Neural cell (in vitro differentiated cells): Measurements from ENCODE around the gene MIPOL1. TPM values are rescaled to one million over a fixed set of nuclear protein-coding genes. Genes with fewer than 3 reads are reported as not detected.

Source experiments
- H2AFZ ChIP-seq: fragments of 200-600, 300-800 bp; sonication (generic), shearing (Covaris generic); 2 replicates; pipeline ENCODE4 v1.6.0; 2014; ENCODE audit warnings: low read depth, mild to moderate bottlenecking, antibody characterized with exemption, low read length, moderate library complexity
- H3F3A ChIP-seq: fragments of 200-600 bp; shearing (Covaris generic); 2 replicates; pipeline ENCODE4 v1.6.1; 2016; ENCODE audit warnings: mild to moderate bottlenecking, moderate library complexity, mixed read lengths, antibody characterized with exemption, low read length; ENCODE audit not compliant: insufficient read depth, poor library complexity, severe bottlenecking
- H3K27ac ChIP-seq: fragments of 200-600, 300-800 bp; sonication (generic), shearing (Covaris generic); 2 replicates; pipeline ENCODE4 v1.5.1; 2014; ENCODE audit warnings: mild to moderate bottlenecking, low read length, moderate library complexity
- H3K27me3 ChIP-seq: fragments of 300-800, 200-600 bp; sonication (generic), shearing (Covaris generic); 2 replicates; pipeline ENCODE4 v1.6.0; 2014; ENCODE audit warnings: mild to moderate bottlenecking, low read depth, low read length, moderate library complexity; ENCODE audit not compliant: insufficient read depth
- H3K36me3 ChIP-seq: fragments of 300-800, 200-600 bp; sonication (generic), shearing (Covaris generic); 2 replicates; pipeline ENCODE4 v1.5.1; 2014; ENCODE audit warnings: mild to moderate bottlenecking, antibody characterized with exemption, low read length, moderate library complexity; ENCODE audit not compliant: insufficient read depth
- H3K4me2 ChIP-seq: fragments of 300-800, 200-600 bp; sonication (generic), shearing (Covaris generic); 2 replicates; pipeline ENCODE4 v1.6.0; 2014; ENCODE audit warnings: mild to moderate bottlenecking, low read length
- H3K4me3 ChIP-seq: fragments of 300-800, 200-600 bp; sonication (generic), shearing (Covaris generic); 2 replicates; pipeline ENCODE4 v1.5.1; 2014; ENCODE audit warnings: mild to moderate bottlenecking, low read length, moderate library complexity
- H3K79me2 ChIP-seq: fragments of 200-600 bp; shearing (Covaris generic); replicated peaks from 2 replicates; pipeline ENCODE4 v1.6.0; 2014; ENCODE audit warnings: mild to moderate bottlenecking, low read length, moderate library complexity; ENCODE audit not compliant: insufficient read depth
- H3K9ac ChIP-seq: fragments of 300-800, 200-600 bp; sonication (generic), shearing (Covaris generic); 2 replicates; pipeline ENCODE4 v1.6.1; 2016; ENCODE audit warnings: mild to moderate bottlenecking, low read length, mixed read lengths
- H3K9me2 ChIP-seq: fragments of 200-600 bp; shearing (Covaris generic); 2 replicates; pipeline ENCODE4 v1.6.1; 2016; ENCODE audit warnings: mild to moderate bottlenecking, low read length, mixed read lengths; ENCODE audit not compliant: insufficient read depth
- H3K9me3 ChIP-seq: fragments of 200-600, 300-800 bp; sonication (generic), shearing (Covaris generic); 2 replicates; pipeline ENCODE4 v1.6.1; 2016; ENCODE audit warnings: mild to moderate bottlenecking, mixed run types, low read length, moderate library complexity, mixed read lengths
- H4K20me1 ChIP-seq: fragments of 200-600 bp; shearing (Covaris generic); 2 replicates; pipeline ENCODE4 v1.6.1; 2016; ENCODE audit warnings: mild to moderate bottlenecking, mixed run types; ENCODE audit not compliant: insufficient read depth
- EP300 ChIP-seq: fragments of 450-650 bp; conservative IDR thresholded peaks from 2 replicates; pipeline ENCODE4 v1.6.1; 2014; ENCODE audit warnings: antibody characterized with exemption, mild to moderate bottlenecking, moderate library complexity; ENCODE audit not compliant: poor library complexity, severe bottlenecking
- EZH2 ChIP-seq: fragments of 200-600, 300-800 bp; shearing (Covaris generic), sonication (generic); IDR thresholded peaks from 2 replicates; pipeline ENCODE4 v1.6.1; 2014; ENCODE audit warnings: antibody characterized with exemption, low read length, borderline replicate concordance, mild to moderate bottlenecking; ENCODE audit not compliant: insufficient read depth, poor library complexity, severe bottlenecking
- MXI1 ChIP-seq: fragments of 450-650 bp; conservative IDR thresholded peaks from 2 replicates; pipeline ENCODE4 v1.6.1; 2014; ENCODE audit warnings: antibody characterized with exemption, mild to moderate bottlenecking; ENCODE audit not compliant: poor library complexity, severe bottlenecking
- POLR2AphosphoS5 ChIP-seq: IDR thresholded peaks from 2 replicates; pipeline ENCODE4 v1.6.1; 2012
- RAD21 ChIP-seq: fragments of 450-650 bp; conservative IDR thresholded peaks from 2 replicates; pipeline ENCODE4 v1.6.1; 2014; ENCODE audit warnings: antibody characterized with exemption, mild to moderate bottlenecking, moderate library complexity
- SMC3 ChIP-seq: fragments of 450-650 bp; conservative IDR thresholded peaks from 2 replicates; pipeline ENCODE4 v1.6.1; 2014; ENCODE audit warnings: antibody characterized with exemption, mild to moderate bottlenecking, moderate library complexity; ENCODE audit not compliant: poor library complexity
- TAF1 ChIP-seq: IDR thresholded peaks from 2 replicates; pipeline ENCODE4 v1.6.1; 2012; ENCODE audit warnings: low read depth
- polyA plus RNA-seq: library from polyadenylated mRNA; depleted of rRNA; stranded (reverse); fragments of >200 nt; gene quantifications from 2 replicates; pipeline ENCODE4 v1.2.3, GENCODE V29; 2014
- TF ChIP-seq, protein P1 (sequence below): fragments of 450-650 bp; IDR thresholded peaks from 2 replicates; pipeline ENCODE4 v1.5.1; 2014; ENCODE audit warnings: antibody characterized with exemption, mild to moderate bottlenecking, moderate library complexity; ENCODE audit not compliant: poor library complexity, severe bottlenecking
- TF ChIP-seq, protein P2 (sequence below): IDR thresholded peaks from 2 replicates; pipeline ENCODE4 v1.6.1; 2012; ENCODE audit warnings: borderline replicate concordance

Gene MIPOL1
- polyA plus RNA-seq, 1 donor from 2014 or later = 1.3 TPM

DNA sequence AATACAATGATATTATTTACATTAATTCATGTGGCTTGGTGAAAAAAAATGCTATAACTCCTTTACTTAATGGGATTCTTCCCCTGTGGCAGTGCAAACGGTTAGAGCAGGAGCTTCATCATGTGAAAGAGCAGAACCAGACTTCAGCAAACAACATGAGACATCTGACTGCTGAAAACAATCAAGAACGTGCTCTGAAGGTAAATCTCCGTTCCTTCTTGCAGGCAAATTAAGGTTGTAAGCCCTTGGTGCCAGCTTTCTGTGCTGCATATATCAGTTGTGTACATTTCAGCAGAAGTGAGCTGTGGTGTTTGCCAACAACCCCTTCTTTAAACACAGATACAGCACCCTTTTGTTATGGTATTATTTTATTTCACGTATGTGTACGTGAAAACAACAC, 171.7 kb downstream of the MIPOL1 start:
- Histone ChIP-seq H2AFZ (no peak overlapping the region), H3K4me3 (no peak overlapping the region)

DNA sequence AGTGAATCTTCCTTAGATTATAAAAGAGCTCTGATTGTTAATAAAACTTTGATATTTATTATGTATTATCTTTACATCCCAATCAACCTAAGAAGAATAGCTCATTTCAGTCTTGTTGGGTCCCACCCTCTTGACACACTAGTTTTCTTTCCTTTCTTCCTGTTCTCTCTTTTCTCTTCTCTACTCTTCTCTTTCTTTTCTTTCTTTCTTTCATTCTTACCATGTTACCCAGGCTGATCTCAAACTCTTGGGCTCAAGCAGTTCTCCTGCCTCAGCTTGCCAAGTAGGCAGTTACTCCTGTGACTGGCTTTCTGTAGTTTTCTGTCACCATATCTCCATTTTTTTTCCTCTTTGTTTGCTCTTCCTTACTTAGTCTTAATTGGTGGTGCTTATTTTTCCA, 177.8 kb downstream of the MIPOL1 start:
- Histone ChIP-seq H3K79me2 (no peaks in the 10 kb centered on the region), H3K36me3 (no peaks in the 10 kb centered on the region), H3K9me2 (no peaks in the 10 kb centered on the region), H3F3A (no peaks in the 10 kb centered on the region), H3K27ac (no peak overlapping the region), H3K4me3 (no peak overlapping the region), H2AFZ (no peak overlapping the region), H4K20me1 (no peaks in the 10 kb centered on the region), H3K9me3 (no peaks in the 10 kb centered on the region), H3K9ac (no peak overlapping the region), H3K4me2 (no peak overlapping the region), H3K27me3 (no peaks in the 10 kb centered on the region)
- no peak for TF ChIP-seq POLR2AphosphoS5
- TF ChIP-seq TAF1 = no peak
- TF ChIP-seq, protein P1, sequence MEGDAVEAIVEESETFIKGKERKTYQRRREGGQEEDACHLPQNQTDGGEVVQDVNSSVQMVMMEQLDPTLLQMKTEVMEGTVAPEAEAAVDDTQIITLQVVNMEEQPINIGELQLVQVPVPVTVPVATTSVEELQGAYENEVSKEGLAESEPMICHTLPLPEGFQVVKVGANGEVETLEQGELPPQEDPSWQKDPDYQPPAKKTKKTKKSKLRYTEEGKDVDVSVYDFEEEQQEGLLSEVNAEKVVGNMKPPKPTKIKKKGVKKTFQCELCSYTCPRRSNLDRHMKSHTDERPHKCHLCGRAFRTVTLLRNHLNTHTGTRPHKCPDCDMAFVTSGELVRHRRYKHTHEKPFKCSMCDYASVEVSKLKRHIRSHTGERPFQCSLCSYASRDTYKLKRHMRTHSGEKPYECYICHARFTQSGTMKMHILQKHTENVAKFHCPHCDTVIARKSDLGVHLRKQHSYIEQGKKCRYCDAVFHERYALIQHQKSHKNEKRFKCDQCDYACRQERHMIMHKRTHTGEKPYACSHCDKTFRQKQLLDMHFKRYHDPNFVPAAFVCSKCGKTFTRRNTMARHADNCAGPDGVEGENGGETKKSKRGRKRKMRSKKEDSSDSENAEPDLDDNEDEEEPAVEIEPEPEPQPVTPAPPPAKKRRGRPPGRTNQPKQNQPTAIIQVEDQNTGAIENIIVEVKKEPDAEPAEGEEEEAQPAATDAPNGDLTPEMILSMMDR = no peak
- TF ChIP-seq RAD21 = no peak
- TF ChIP-seq SMC3 = no peak
- no peak for TF ChIP-seq MXI1
- TF ChIP-seq, protein P2, sequence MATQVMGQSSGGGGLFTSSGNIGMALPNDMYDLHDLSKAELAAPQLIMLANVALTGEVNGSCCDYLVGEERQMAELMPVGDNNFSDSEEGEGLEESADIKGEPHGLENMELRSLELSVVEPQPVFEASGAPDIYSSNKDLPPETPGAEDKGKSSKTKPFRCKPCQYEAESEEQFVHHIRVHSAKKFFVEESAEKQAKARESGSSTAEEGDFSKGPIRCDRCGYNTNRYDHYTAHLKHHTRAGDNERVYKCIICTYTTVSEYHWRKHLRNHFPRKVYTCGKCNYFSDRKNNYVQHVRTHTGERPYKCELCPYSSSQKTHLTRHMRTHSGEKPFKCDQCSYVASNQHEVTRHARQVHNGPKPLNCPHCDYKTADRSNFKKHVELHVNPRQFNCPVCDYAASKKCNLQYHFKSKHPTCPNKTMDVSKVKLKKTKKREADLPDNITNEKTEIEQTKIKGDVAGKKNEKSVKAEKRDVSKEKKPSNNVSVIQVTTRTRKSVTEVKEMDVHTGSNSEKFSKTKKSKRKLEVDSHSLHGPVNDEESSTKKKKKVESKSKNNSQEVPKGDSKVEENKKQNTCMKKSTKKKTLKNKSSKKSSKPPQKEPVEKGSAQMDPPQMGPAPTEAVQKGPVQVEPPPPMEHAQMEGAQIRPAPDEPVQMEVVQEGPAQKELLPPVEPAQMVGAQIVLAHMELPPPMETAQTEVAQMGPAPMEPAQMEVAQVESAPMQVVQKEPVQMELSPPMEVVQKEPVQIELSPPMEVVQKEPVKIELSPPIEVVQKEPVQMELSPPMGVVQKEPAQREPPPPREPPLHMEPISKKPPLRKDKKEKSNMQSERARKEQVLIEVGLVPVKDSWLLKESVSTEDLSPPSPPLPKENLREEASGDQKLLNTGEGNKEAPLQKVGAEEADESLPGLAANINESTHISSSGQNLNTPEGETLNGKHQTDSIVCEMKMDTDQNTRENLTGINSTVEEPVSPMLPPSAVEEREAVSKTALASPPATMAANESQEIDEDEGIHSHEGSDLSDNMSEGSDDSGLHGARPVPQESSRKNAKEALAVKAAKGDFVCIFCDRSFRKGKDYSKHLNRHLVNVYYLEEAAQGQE = no peak

More for the DNA sequence above, 171.7 kb downstream of the MIPOL1 start:
- H3K9me3 ChIP-seq = no peaks in the 10 kb centered on the region
- H3F3A ChIP-seq = no peaks in the 10 kb centered on the region
- no peaks in the 10 kb centered on the region for H3K36me3 ChIP-seq
- H4K20me1 ChIP-seq = no peaks in the 10 kb centered on the region
- no peak overlapping the region for H3K27ac ChIP-seq
- H3K9me2 ChIP-seq = no peaks in the 10 kb centered on the region
- no peaks in the 10 kb centered on the region for H3K79me2 ChIP-seq
- H3K27me3 ChIP-seq = no peaks in the 10 kb centered on the region
- H3K4me2 ChIP-seq = no peak overlapping the region
- TF ChIP-seq SMC3 = no peak
- TF ChIP-seq MXI1 = no peak
- TF ChIP-seq TAF1 = no peak
- no peak overlapping the region for H3K9ac ChIP-seq

DNA sequence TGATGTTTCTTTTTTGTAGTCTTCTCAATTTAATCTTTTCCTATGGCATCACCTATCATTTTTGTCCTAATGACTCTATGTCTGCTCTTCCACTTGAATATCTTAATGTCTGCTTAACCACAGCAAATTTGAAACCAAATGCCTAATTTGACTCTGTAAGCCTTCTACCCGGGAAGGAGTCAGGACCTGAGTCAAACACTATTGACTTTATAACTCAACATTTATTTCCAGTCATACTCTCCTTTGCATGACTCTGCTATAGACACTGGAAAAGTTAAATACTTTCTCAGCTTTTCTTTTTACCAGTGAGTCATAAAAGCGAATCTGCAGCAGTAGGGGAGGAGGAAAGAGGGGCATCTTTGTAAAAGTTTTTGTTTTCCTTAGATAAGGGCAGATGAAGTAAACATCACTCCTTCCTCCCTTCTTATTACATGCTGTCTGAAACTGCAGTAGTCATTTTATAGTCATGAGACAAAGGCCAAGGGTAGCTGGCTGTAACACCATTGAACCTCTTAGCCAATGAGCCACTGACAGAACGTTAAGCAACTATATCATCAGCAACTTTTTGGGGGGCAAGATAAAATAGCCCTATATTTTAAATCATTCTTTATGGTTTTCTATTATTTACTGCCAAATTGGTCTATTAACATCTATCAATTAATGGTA, 179.3 kb downstream of the MIPOL1 start:
- no peaks in the 10 kb centered on the region for H3K79me2 ChIP-seq
- no peaks in the 10 kb centered on the region for H3K27me3 ChIP-seq
- H3K9ac ChIP-seq = no peak overlapping the region
- H3K4me3 ChIP-seq = no peak overlapping the region
- H2AFZ ChIP-seq = no peak overlapping the region
- H4K20me1 ChIP-seq = no peaks in the 10 kb centered on the region
- H3K36me3 ChIP-seq = no peaks in the 10 kb centered on the region
- no peak for TF ChIP-seq MXI1
- no peak for TF ChIP-seq RAD21
- TF ChIP-seq SMC3 = no peak
- no peak for TF ChIP-seq EZH2
- no peak for TF ChIP-seq EP300
- TF ChIP-seq, protein P1 = no peak
- no peak for TF ChIP-seq POLR2AphosphoS5
- TF ChIP-seq TAF1 = no peak
- TF ChIP-seq, protein P2 = no peak
- no peaks in the 10 kb centered on the region for H3F3A ChIP-seq
- no peak overlapping the region for H3K27ac ChIP-seq
- H3K9me2 ChIP-seq = no peaks in the 10 kb centered on the region
- no peak overlapping the region for H3K4me2 ChIP-seq
- no peaks in the 10 kb centered on the region for H3K9me3 ChIP-seq
